HL-60/S4 treated with phorbol 12-myristate 13-acetate at 8.2 ng/mL for 4 days and 3 days (cell line): Measurements from ENCODE around the gene OFD1.

Source experiments
- in situ Hi-C: fragments of 300-500 bp; cut with MboI; formaldehyde crosslinking; loops from 2 replicates; pipeline ENCODE4 v1.15.0; 2022; ENCODE audit warnings: low sequenced_read_pairs

OFD1 gene

GRCh38 chrX:13734278-13735172 is at the start of gene OFD1, which contains the start of gene TRAPPC2:
Gene OFD1, plus strand, starts transcription at chrX:13734748. Its CDS starts 324 bp downstream, at chrX:13735072.
Gene TRAPPC2, minus strand, starts transcription at chrX:13734620. Its CDS starts 14,657 bp downstream, at chrX:13719963.
- in situ Hi-C loops = no loop called here

GRCh38 chrX:13685126-13685763 is 49.3 kb upstream of the OFD1 start:
- in situ Hi-C loops = no loop called here

- in situ Hi-C loops = no loop called here
Measured at GRCh38 chrX:13687203-13687602, 47.3 kb upstream of the OFD1 start.

- in situ Hi-C loops = no loop called here
Measured at GRCh38 chrX:13688384-13688957, 46.1 kb upstream of the OFD1 start.

GRCh38 chrX:13688958-13689740 is 45.4 kb upstream of the OFD1 start, which contains the start of gene RAB9A:
Gene RAB9A, plus strand, starts transcription at chrX:13689128. Its CDS starts 19,619 bp downstream, at chrX:13708747.
- in situ Hi-C loops = no loop called here

GRCh38 chrX:13689741-13690211 is 44.8 kb upstream of the OFD1 start:
- in situ Hi-C loops = no loop called here

- in situ Hi-C loops = no loop called here
Measured at GRCh38 chrX:13690836-13691235, 43.7 kb upstream of the OFD1 start.

- in situ Hi-C loops = no loop called here
Measured at GRCh38 chrX:13691841-13692371, 42.6 kb upstream of the OFD1 start.

GRCh38 chrX:13692771-13693231 is 41.7 kb upstream of the OFD1 start:
- in situ Hi-C loops = no loop called here

- in situ Hi-C loops = no loop called here
Measured at GRCh38 chrX:13693341-13693961, 41.1 kb upstream of the OFD1 start.

GRCh38 chrX:13694359-13694758 is 40.2 kb upstream of the OFD1 start:
- in situ Hi-C loops = no loop called here

- in situ Hi-C loops = no loop called here
Measured at GRCh38 chrX:13694983-13695382, 39.6 kb upstream of the OFD1 start.

GRCh38 chrX:13695601-13696115 is 38.9 kb upstream of the OFD1 start:
- in situ Hi-C loops = no loop called here

GRCh38 chrX:13697455-13697854 is 37.1 kb upstream of the OFD1 start:
- in situ Hi-C loops = no loop called here

GRCh38 chrX:13697976-13698375 is 36.6 kb upstream of the OFD1 start:
- in situ Hi-C loops = no loop called here

- in situ Hi-C loops = no loop called here
Measured at GRCh38 chrX:13698432-13698831, 36.1 kb upstream of the OFD1 start.

GRCh38 chrX:13699183-13699826 is 35.2 kb upstream of the OFD1 start:
- in situ Hi-C loops = no loop called here

- in situ Hi-C loops = no loop called here
Measured at GRCh38 chrX:13700380-13700779, 34.2 kb upstream of the OFD1 start.

GRCh38 chrX:13702111-13702789 is 32.3 kb upstream of the OFD1 start:
- in situ Hi-C loops = no loop called here
